ENCODE results near the gene GCSH.

The GCSH gene

GRCh38 chr16:81101702-81102101 is 5.5 kb upstream of the GCSH start:
- DNase-seq (ENCODE audit: low read depth), result no peak

DNA sequence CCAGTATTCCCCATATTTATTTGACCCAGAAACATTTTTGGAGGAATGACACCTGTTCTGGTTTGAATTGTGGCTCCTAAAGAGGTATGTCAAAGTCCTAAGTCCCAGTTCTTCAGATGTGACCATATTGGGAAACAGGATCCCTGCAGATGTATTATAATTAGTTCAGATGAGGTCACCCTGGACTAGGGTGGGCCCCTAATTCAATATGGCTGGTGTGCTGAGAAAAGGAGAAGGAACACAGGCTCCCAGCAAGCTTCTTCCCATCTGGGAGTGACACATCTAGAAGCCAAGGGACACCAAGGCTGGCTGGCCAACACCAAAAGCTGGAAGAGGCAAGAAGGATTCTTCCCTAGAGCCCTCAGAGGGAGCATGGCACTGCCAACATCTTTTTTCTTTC is 3.8 kb upstream of the GCSH start:
- DNase-seq (ENCODE audit: low read depth), result no peak

DNA sequence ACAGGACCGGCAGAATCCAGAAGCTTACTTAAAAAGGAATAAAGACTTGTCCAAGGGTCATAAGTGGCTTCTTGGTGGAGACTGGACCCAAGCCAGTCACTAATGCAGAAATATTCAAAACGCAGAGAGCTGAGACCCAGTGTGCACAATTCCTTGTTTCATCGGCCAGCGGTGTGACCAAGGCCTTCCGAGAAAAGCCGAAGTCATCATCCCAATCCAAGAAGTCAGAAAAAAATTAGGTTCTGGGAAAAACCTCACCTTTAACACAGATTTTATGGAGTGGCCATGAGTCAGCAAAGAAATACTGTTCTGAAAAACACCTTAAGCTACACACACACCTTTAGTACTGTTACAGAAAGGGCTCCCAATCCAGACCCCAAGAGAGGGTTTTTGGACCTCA is 1.0 kb upstream of the GCSH start:
- DNase-seq (ENCODE audit: low read depth), result no peak

DNA sequence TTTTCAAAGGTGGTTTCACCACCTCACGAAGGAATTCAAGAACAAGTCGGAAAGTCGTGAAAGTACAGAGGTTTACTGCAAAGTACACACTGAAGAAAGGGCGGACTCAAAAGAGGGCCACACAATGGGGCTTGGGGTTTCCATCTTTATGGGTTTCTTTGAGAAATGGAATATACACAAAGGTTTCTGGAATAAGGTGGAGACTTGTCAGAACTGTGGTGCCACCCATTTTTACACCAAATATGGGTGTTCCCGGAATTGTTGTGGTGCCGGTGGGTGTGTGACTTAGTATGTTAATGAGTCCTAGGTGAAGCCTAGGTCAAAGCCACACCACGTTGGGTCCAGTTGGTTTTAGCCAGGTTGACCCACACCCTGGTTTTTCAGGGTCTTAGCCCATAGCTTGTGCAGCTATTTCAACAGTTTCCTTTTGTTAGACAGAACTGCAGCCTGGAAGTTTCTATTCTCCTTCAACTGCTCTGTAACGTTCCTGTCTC is 567 bp upstream of the GCSH start:
- DNase-seq (ENCODE audit: low read depth), result no peak

DNA sequence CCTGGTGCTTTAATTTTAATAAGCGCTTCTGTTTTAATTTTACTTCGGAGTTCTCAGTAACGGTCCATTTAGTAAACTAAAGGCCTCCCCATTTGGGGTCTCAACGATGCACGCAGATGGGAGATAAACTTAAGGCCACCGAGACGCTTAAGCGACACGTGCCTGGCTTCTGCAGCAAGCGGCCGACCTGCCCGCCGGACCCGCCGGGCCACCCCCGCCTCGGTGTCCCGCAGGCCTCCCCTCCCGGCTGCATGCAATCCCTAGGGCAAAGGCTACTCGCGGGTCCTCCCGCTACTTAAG is 592 bp downstream of the GCSH start:
- no peak for DNase-seq (ENCODE audit: low read depth)

GRCh38 chr16:81094771-81095251 is 1.4 kb downstream of the GCSH start:
- peak; percentile 34 for DNase-seq (ENCODE audit: low read depth)

DNA sequence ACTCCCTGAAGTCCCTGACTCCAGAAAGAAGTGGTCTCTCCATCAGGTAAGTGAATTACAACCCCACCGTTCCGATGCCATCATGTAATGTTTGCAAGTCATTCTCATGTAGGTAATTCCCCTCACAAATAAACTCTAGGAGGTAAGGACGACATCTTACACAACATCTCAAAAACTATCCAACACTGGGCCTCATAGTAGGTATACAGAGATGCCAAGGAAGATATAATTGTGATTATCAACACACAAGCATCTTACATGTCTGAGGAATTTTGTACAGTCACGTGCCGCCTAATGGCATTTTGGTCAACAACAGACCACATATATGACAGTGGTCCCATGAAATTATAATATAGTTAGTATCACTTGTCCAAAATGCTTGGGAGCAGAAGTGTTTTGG is 7.4 kb downstream of the GCSH start:
- no peak for DNase-seq (ENCODE audit: low read depth)

- no peak for DNase-seq (ENCODE audit: low read depth)
These were observed 15.2 kb downstream of the GCSH start for GRCh38 chr16:81081014-81081413.

- DNase-seq (ENCODE audit: low read depth), result no peak
These were observed 16.0 kb downstream of the GCSH start for GRCh38 chr16:81080233-81080632.

- DNase-seq (ENCODE audit: low read depth), result peak; percentile 95
These were observed 18.9 kb downstream of the GCSH start, which contains the start of gene C16orf46 for GRCh38 chr16:81077076-81077940. Gene C16orf46, minus strand, starts transcription at chr16:81077238. Its CDS starts 13,283 bp downstream, at chr16:81063955.

- peak; percentile 74 for DNase-seq (ENCODE audit: low read depth)
These were observed 19.6 kb downstream of the GCSH start for GRCh38 chr16:81076566-81077075.

DNA sequence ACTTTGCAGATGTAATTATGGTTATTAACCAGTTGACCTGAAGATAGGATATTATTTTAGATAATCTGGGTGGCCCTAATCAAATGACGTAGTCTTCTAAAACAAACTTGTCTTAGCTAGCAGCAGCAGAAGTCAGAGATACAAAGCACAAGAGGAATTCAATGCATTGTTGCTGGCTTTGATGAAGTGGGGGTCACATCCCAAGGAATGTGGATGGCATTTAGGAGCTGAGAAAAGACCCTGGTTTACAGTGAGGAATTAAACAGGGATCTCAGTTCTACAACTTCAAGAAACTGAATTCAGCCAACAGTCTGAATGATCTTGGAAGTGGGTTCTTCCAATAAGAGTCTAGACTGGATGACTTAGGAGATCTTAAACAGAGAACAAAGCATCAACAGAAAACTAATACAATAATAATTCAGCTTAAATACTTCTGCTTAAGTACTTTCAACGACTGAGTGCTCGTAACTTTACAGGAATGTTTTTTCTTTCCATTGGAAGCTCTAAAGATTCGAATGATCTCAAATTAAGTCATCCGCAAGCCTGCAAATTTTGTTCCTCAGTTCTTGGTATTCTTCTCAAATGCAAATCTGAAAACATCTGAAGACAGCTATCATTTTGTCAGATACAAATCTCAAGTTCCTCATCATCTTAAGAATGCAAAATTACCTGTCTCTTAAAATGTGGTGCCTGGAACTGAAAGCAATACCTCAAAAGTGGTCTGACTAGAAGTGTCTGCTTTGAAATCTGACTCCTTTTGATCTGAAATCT is 22.4 kb downstream of the GCSH start:
- DNase-seq (ENCODE audit: low read depth), result no peak

DNA sequence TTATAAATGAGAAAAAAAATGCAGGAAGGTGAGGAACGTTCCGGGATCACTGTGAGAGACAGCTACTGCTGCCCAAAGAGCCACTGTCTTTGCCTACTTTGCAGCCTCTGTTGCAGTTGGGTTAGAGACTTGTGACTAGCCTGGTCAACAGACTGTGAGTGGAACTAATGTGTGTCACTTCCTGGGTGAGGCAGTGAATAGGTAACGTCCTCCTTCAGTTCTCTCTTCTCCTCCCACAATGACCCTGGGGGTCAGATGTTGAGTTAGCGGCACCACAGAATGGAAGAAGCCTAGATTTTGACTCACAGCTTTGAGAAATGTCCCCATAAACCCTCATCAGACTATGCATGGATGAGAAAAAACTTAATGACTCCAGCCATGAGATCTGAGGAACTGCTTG is 24.4 kb downstream of the GCSH start:
- no peak for DNase-seq (ENCODE audit: low read depth)

GRCh38 chr16:81070979-81071378 is 25.2 kb downstream of the GCSH start:
- no peak for DNase-seq (ENCODE audit: low read depth)

GRCh38 chr16:81069063-81069462 is 27.1 kb downstream of the GCSH start:
- DNase-seq (ENCODE audit: low read depth), result no peak

- DNase-seq (ENCODE audit: low read depth), result no peak
These were observed 29.0 kb downstream of the GCSH start for GRCh38 chr16:81067166-81067565.

DNA sequence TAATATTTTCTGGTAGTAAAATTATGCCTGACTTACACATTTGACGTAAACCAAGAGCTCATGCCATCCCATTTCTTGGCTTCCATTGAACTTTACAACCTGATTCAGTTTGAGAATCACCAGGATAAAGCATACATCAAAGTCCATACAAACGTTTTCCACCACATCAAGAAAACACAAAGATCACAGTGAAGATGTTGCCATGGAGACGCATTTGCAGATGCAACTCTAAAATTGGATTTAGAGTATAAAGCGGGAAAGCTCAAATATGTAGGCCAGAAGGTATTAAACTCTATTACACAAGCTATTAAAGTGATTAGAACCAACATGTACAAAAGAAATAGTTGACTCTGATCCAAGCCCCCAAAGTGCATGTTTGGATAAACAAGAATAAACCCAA is 29.5 kb downstream of the GCSH start:
- DNase-seq (ENCODE audit: low read depth), result no peak

- DNase-seq (ENCODE audit: low read depth), result no peak
These were observed 34.2 kb downstream of the GCSH start for GRCh38 chr16:81061871-81062608.

GRCh38 chr16:81061307-81061640 is 34.9 kb downstream of the GCSH start:
- no peak for DNase-seq (ENCODE audit: low read depth)

DNA sequence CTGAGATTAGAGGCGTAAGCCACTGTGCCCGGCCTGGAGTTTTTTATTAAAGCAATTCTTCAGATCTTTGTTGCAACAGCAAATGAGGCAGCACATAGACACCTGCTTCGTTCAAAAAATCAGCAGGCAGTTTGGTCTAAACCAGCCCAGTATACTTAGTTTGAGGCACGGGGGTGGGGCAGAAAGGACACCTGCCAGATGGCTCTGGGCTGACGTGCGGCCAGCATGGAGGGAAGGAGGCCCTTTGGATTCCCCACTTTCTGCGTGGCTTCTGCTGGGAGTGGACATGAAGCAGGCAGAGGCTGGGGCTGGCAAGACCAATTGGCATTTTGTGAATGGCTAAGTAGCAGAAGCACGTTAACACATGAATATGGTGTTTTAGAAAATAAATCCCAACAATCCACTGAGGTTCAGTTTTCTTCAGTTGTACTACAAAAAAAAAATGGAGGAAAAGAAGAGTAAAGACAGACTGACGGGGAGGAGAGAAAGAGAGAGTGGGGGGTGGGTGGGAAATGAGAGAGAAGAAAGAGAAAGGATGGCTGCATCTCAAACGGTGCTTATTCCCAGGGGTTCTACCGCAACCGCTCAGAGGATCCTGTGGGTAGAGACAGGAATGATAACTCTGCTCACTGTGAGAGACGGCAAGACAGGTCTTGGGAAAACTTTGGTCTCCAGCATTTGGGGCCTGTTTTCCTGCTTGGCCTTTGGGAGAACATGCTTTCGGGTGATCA is 35.5 kb downstream of the GCSH start:
- DNase-seq (ENCODE audit: low read depth), result no peak

DNA sequence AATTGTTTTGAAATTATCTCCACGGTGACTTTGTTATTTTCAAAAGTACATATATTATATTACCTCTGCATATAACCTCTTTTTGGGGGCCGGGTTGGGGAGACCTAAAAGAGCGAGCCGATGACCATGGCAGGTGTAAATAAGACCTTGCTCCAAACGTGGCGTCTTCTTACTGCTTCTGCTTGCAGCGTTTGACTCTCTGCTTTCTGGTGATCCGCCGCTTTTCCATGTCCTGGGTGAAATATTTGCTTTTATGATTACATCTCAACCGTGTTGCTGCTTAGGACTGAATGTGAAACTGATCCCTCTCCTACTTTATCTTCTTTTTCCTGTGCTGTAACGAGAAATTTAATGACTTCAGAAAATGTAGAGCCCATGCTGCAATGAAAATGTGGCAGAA is 42.4 kb downstream of the GCSH start:
- DNase-seq (ENCODE audit: low read depth), result no peak

DNA sequence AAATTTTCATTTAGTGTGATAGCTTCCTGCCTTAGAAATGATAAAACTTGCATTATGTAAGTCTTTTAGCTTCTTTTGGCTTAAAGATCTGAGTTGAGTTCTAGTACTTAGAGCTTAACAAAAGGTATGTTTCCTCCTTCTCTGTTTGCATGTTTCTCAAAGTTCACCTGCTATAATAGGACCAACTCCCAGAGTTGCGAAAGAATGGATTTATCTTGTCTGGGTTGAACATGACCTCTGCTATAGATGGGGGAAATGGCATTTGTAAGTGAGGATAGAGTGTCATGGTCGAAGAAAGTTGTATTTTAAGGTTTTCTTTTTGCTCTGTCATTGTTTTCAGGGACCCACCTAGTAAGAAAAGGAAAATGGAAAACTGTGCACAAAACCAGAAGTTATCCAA is 53.4 kb downstream of the GCSH start:
- no peak for DNase-seq (ENCODE audit: low read depth)

Measured in fibroblast of gingiva (primary cell).